GM19193 (cell line): ENCODE data around the gene CARD11.

Experiments
- POLR2A ChIP-seq: IDR thresholded peaks from 4 replicates; pipeline ENCODE4 v1.6.1; 2011; ENCODE audit not compliant: insufficient read depth, insufficient read length; ENCODE audit errors: extremely low read depth

CARD11 gene

GRCh38 chr7:2968616-2969397, 74.9 kb downstream of the CARD11 start:
- no peak for TF ChIP-seq POLR2A

- TF ChIP-seq POLR2A = no peak
Observed at GRCh38 chr7:2968176-2968575, 75.5 kb downstream of the CARD11 start.

- no peak for TF ChIP-seq POLR2A
Observed at GRCh38 chr7:2967705-2968104, 76.0 kb downstream of the CARD11 start.

- TF ChIP-seq POLR2A = no peak
Observed at GRCh38 chr7:2967253-2967652, 76.4 kb downstream of the CARD11 start.

- TF ChIP-seq POLR2A = no peak
Observed at GRCh38 chr7:2966466-2967078, 77.1 kb downstream of the CARD11 start.

GRCh38 chr7:2965745-2966270, 77.9 kb downstream of the CARD11 start:
- no peak for TF ChIP-seq POLR2A

- no peak for TF ChIP-seq POLR2A
Observed at GRCh38 chr7:2965301-2965700, 78.4 kb downstream of the CARD11 start.

- TF ChIP-seq POLR2A = no peak
Observed at GRCh38 chr7:2964208-2964607, 79.5 kb downstream of the CARD11 start.

GRCh38 chr7:2962865-2963264, 80.8 kb downstream of the CARD11 start:
- no peak for TF ChIP-seq POLR2A

GRCh38 chr7:2959828-2960599, 83.7 kb downstream of the CARD11 start:
- no peak for TF ChIP-seq POLR2A

GRCh38 chr7:2959103-2959680, 84.5 kb downstream of the CARD11 start:
- no peak for TF ChIP-seq POLR2A

GRCh38 chr7:2958416-2959102, 85.1 kb downstream of the CARD11 start:
- TF ChIP-seq POLR2A = no peak

GRCh38 chr7:2956526-2957368, 86.9 kb downstream of the CARD11 start:
- TF ChIP-seq POLR2A = no peak

- TF ChIP-seq POLR2A = no peak
Observed at GRCh38 chr7:2956076-2956475, 87.6 kb downstream of the CARD11 start.
